ENCODE measurements around the gene LMNA. TPM values are rescaled to one million over a fixed set of nuclear protein-coding genes. Genes with fewer than 3 reads are reported as not detected.
A peak's percentile ranks its signal among the peaks of the same experiment; 100 is the strongest.

The LMNA gene
- total and polyA plus RNA-seq, 3 donors from 2014 or later, result 162 to 219 (median 189) TPM

DNA sequence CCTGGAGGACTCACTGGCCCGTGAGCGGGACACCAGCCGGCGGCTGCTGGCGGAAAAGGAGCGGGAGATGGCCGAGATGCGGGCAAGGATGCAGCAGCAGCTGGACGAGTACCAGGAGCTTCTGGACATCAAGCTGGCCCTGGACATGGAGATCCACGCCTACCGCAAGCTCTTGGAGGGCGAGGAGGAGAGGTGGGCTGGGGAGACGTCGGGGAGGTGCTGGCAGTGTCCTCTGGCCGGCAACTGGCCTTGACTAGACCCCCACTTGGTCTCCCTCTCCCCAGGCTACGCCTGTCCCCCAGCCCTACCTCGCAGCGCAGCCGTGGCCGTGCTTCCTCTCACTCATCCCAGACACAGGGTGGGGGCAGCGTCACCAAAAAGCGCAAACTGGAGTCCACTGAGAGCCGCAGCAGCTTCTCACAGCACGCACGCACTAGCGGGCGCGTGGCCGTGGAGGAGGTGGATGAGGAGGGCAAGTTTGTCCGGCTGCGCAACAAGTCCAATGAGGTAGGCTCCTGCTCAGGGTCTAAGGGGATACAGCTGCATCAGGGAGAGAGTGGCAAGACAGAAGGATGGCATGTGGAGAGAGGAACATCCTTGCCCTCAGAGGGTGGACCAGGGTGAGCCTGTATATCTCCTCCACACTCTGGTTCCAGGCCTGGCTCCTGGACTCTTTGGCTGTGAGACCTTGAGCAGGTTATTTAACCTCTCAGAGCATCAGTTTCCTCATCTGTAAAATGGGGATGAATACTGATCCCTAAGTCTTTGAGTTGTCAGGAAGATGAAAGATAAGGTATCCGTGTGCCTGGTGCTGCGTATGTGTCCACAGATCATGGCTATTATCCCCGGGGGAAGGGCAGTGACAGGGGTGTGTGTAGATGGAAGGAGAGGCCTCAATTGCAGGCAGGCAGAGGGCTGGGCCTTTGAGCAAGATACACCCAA lies 21.7 kb downstream of the LMNA start:
- H3K27me3 ChIP-seq, result no peaks in the 10 kb centered on the region
- no peak for DNase-seq
- H3K27ac ChIP-seq, result no peak overlapping the region
- TF ChIP-seq CTCF (IDR thresholded peaks at IDR 0.05) (no peak), POLR2A (IDR thresholded peaks at IDR 0.05) (no peak)
- intact Hi-C loops (cut with DNase I; ENCODE audit: low total_unique reads), result loop anchor here (5.0 kb wide), 1 partner anchor 39 kb away; no protein-coding TSS in a partner anchor
- no peaks in the 10 kb centered on the region for H3K36me3 ChIP-seq (ENCODE audit: low read depth, missing control alignments)
- H3K4me3 ChIP-seq, result no peak overlapping the region
- 88 to 90% methylated on average over 29 to 34 of the region's 34 CpGs for WGBS, 2 donors
- peaks cover 4% of the 10 kb centered on the region for H3K4me1 ChIP-seq
- H3K9me3 ChIP-seq, result no peaks in the 10 kb centered on the region

DNA sequence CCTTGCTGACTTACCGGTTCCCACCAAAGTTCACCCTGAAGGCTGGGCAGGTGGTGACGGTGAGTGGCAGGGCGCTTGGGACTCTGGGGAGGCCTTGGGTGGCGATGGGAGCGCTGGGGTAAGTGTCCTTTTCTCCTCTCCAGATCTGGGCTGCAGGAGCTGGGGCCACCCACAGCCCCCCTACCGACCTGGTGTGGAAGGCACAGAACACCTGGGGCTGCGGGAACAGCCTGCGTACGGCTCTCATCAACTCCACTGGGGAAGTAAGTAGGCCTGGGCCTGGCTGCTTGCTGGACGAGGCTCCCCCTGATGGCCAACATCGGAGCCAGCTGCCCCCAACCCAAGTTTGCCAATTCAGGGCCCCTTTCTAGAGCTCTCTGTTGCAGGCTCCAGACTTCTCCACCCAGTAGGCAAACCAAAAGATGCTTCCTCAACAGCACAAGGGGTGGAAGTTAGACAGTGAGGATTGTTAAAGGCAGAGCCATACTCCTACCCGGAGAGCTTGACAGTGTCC lies 22.5 kb downstream of the LMNA start:
- peaks cover 11% of the 10 kb centered on the region for H3K4me1 ChIP-seq

GRCh38 chr1:156138458-156138867 lies 24.0 kb downstream of the LMNA start:
- no peak overlapping the region for H3K27ac ChIP-seq

More for the DNA sequence above, 22.5 kb downstream of the LMNA start:
- Histone ChIP-seq H3K36me3 (ENCODE audit: low read depth, missing control alignments) (no peaks in the 10 kb centered on the region), H3K4me3 (no peak overlapping the region), H3K9me3 (no peaks in the 10 kb centered on the region), H3K27me3 (no peaks in the 10 kb centered on the region), H3K27ac (no peak overlapping the region)
- intact Hi-C loops (cut with DNase I; ENCODE audit: low total_unique reads), result loop anchor here (5.0 kb wide), 1 partner anchor 40 kb away; no protein-coding TSS in a partner anchor
- TF ChIP-seq CTCF (IDR thresholded peaks at IDR 0.05) (no peak), POLR2A (IDR thresholded peaks at IDR 0.05) (no peak)
- DNase-seq, result no peak
- WGBS, 2 donors, result 63 to 75% methylated on average over 9 to 12 of the region's 12 CpGs

GRCh38 chr1:156140879-156141707 lies 26.6 kb downstream of the LMNA start:
- H3K36me3 ChIP-seq (ENCODE audit: low read depth, missing control alignments), result no peaks in the 10 kb centered on the region
- H3K9me3 ChIP-seq, result no peaks in the 10 kb centered on the region
- 49 to 54% methylated on average over 17 to 20 of the region's 20 CpGs for WGBS, 2 donors
- peak overlapping the region; percentile 1 to 71 for H3K27ac ChIP-seq
- no peak for TF ChIP-seq POLR2A (IDR thresholded peaks at IDR 0.05)
- peak; percentile 30 to 58 (median 38) for TF ChIP-seq CTCF (IDR thresholded peaks at IDR 0.05)
- DNase-seq, result peak; percentile 50
- intact Hi-C loops (cut with DNase I; ENCODE audit: low total_unique reads), result no loop called here
- H3K4me1 ChIP-seq, result peaks cover 12% of the 10 kb centered on the region
- no peak overlapping the region for H3K4me3 ChIP-seq
- H3K27me3 ChIP-seq, result no peaks in the 10 kb centered on the region

More at GRCh38 chr1:156138458-156138867, 24.0 kb downstream of the LMNA start:
- no peak overlapping the region for H3K4me3 ChIP-seq
- DNase-seq, result no peak
- 90 to 97% methylated on average over 10 to 22 of the region's 22 CpGs for WGBS, 2 donors
- no peaks in the 10 kb centered on the region for H3K36me3 ChIP-seq (ENCODE audit: low read depth, missing control alignments)
- no peaks in the 10 kb centered on the region for H3K27me3 ChIP-seq
- no peaks in the 10 kb centered on the region for H3K9me3 ChIP-seq
- intact Hi-C loops (cut with DNase I; ENCODE audit: low total_unique reads), result loop anchor here (5.0 kb wide), 1 partner anchor 41 kb away; no protein-coding TSS in a partner anchor
- TF ChIP-seq POLR2A (IDR thresholded peaks at IDR 0.05) (no peak), CTCF (IDR thresholded peaks at IDR 0.05) (no peak)
- peaks cover 11% of the 10 kb centered on the region for H3K4me1 ChIP-seq
